GM12864 (cell line): Measurements from ENCODE around the gene THBS1.

Source experiments
- DNase-seq: peaks from one replicate; pipeline ENCODE4 v3.0.0-alpha.2; 2011; ENCODE audit warnings: low read depth
- H3K4me3 ChIP-seq: 2 replicates; pipeline ENCODE4 v1.5.1; 2011; ENCODE audit warnings: mild to moderate bottlenecking, low read depth, low read length, control low read depth
- CTCF ChIP-seq: IDR thresholded peaks from 2 replicates; pipeline ENCODE4 v1.5.1; 2011; ENCODE audit warnings: low read depth, mild to moderate bottlenecking, moderate library complexity, low read length, control low read depth, inconsistent platforms; ENCODE audit errors: missing control alignments

The THBS1 gene

GRCh38 chr15:39585389-39585841 lies 4.5 kb downstream of the THBS1 start:
- no peak overlapping the region for H3K4me3 ChIP-seq
- TF ChIP-seq CTCF, result no peak
- DNase-seq, result no peak

DNA sequence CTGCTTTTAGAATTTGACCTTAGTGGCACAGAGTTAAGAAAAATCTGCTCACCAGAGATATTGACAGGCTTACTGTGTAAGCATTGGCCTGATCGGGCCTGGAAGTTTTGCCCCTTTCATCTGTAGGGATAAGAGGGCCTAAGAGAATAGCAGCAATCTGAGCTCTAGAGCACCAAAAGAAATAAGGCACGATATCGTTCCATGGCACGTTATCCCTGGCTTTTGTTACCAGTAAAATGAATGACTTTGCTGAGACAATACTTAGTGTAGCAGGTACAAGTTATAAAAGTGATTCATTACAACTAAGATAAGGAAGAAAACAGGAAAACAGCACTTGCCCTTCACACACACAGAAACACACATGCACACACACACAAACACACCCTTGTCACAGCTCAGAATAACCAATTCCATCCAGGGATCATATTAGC lies 5.0 kb downstream of the THBS1 start:
- no peak overlapping the region for H3K4me3 ChIP-seq
- no peak for TF ChIP-seq CTCF
- no peak for DNase-seq

- no peak overlapping the region for H3K4me3 ChIP-seq
- no peak for TF ChIP-seq CTCF
- no peak for DNase-seq
Measured at GRCh38 chr15:39586387-39587095, 5.7 kb downstream of the THBS1 start.

GRCh38 chr15:39587096-39587721 lies 6.3 kb downstream of the THBS1 start:
- DNase-seq, result no peak
- no peak for TF ChIP-seq CTCF
- no peak overlapping the region for H3K4me3 ChIP-seq

DNA sequence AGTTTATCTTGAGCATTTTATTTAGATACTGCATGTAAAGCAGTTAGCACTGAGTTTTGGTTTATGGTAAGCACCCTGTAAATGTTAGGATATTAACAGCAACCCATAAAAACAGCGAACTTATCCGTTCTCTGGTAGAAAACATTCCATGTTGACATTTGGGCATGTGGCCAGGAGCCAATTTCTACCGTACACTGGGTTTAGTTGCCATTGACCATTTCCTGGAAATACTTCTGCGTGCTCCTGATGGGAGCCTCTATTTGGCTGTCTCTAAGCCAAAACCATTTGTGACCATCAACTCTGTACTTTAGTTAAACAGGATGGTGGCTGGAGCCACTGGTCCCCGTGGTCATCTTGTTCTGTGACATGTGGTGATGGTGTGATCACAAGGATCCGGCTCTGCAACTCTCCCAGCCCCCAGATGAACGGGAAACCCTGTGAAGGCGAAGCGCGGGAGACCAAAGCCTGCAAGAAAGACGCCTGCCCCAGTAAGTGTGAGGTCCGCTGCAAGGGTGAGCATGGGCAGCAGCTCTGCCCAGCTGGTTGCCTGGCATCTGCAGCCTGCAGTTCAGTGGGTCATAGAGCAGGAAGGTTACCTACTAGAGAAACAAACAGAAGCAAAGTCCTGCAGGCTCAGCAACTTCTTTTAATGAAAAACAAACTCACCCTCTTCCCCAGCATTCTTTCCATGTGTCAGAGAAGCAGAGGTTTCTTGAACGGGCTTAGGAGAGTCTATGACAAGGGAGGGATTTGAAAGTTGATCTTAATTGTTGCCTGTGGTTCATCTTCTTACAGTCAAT lies 7.1 kb downstream of the THBS1 start:
- H3K4me3 ChIP-seq, result no peak overlapping the region
- no peak for DNase-seq
- TF ChIP-seq CTCF, result no peak

DNA sequence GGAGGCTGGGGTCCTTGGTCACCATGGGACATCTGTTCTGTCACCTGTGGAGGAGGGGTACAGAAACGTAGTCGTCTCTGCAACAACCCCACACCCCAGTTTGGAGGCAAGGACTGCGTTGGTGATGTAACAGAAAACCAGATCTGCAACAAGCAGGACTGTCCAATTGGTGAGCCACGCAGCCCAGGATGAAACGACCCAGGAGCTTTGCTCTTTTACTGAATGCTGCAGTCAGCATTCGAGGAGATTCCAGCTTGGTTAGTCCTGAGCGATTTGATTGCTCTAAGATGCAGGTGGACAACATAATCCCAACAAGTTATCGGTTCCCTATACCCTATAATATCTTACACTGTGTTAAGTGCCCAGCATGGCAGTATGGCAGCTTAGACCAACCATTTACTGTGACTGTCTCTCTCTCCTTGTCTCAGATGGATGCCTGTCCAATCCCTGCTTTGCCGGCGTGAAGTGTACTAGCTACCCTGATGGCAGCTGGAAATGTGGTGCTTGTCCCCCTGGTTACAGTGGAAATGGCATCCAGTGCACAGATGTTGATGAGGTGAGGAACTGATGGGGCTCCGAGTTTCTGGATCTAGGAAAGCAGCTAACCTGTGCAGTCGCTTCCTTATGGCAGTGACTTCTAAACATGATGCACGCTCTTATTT lies 7.8 kb downstream of the THBS1 start:
- no peak for DNase-seq

More for the DNA sequence above, 7.8 kb downstream of the THBS1 start:
- no peak for TF ChIP-seq CTCF
- H3K4me3 ChIP-seq, result no peak overlapping the region
